Neural progenitor cell (in vitro differentiated cells): ENCODE data around the gene SEMA6C.

Source experiments
- EZH2 ChIP-seq: fragments of 200-600 bp; sonication (generic); IDR thresholded peaks from 2 replicates; pipeline ENCODE4 v1.6.1; 2017; ENCODE audit warnings: antibody characterized with exemption, mild to moderate bottlenecking, moderate library complexity
- EZH2phosphoT487 ChIP-seq: fragments of 200-600 bp; sonication (generic); IDR thresholded peaks from 2 replicates; pipeline ENCODE4 v1.6.1; 2017; ENCODE audit warnings: antibody characterized with exemption
- TF ChIP-seq, protein P1 (sequence below): fragments of 200-600 bp; sonication (generic); IDR thresholded peaks from 2 replicates; pipeline ENCODE4 v1.5.1; 2017; ENCODE audit warnings: antibody characterized with exemption, mild to moderate bottlenecking

GRCh38 chr1:151165738-151166504 lies 19.5 kb upstream of the SEMA6C start, which contains the start of the genes LYSMD1 and SCNM1:
- TF ChIP-seq, protein P1, sequence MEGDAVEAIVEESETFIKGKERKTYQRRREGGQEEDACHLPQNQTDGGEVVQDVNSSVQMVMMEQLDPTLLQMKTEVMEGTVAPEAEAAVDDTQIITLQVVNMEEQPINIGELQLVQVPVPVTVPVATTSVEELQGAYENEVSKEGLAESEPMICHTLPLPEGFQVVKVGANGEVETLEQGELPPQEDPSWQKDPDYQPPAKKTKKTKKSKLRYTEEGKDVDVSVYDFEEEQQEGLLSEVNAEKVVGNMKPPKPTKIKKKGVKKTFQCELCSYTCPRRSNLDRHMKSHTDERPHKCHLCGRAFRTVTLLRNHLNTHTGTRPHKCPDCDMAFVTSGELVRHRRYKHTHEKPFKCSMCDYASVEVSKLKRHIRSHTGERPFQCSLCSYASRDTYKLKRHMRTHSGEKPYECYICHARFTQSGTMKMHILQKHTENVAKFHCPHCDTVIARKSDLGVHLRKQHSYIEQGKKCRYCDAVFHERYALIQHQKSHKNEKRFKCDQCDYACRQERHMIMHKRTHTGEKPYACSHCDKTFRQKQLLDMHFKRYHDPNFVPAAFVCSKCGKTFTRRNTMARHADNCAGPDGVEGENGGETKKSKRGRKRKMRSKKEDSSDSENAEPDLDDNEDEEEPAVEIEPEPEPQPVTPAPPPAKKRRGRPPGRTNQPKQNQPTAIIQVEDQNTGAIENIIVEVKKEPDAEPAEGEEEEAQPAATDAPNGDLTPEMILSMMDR, result no peak
- no peak for TF ChIP-seq EZH2
- no peak for TF ChIP-seq EZH2phosphoT487
